Amniotic stem cell (primary cell): ENCODE results near the gene TUT4.

Experiments used
- DNase-seq: peaks from one replicate; lab custom pipeline; 2025; lab: John Stamatoyannopoulos, UW

Gene TUT4

DNA sequence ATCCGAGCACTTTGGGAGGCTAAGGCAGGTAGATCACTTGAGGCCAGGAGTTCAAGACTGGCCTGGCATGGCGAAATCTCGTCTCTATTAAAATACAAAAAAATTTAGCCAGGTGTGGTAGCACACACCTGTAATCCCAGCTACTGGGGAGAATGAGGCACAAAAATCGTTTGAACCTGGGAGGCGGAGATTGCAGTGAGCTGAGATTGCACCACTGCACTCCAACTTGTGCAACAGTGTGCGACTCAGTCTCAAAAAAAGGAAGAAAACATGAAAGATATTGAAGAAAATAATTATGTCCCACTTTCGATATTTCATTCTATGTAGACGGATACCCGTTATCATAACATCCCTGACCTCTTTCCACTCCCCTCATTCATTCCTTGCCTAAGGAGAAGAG lies 19.2 kb downstream of the TUT4 start:
- no peak for DNase-seq

DNA sequence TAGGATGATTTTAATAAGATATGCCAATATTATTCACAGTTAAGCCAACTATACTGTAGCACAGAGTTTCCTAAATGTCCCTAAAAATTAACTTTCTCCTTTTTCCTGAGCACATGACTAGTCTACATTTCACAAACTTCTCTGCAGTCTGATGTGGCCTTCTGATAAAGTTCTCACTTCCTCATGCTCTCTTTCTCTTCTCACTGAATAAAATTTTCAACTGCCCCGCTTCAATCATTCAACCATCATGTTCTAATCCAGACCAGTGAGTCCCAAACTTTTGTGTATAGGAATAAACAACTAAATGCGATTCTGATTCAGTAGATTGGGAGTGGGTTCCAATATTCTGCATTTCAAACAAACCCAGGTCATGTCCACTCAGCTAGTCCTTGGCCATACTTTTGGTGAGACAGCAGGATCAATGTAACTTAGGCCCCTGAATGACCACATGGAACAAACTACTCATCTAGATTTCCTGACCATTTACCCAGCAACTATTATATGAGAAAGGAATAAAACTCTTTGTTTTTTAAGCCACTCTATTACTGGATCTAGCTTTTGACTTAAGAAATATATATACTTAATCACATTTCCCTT lies 20.1 kb downstream of the TUT4 start:
- no peak for DNase-seq

DNA sequence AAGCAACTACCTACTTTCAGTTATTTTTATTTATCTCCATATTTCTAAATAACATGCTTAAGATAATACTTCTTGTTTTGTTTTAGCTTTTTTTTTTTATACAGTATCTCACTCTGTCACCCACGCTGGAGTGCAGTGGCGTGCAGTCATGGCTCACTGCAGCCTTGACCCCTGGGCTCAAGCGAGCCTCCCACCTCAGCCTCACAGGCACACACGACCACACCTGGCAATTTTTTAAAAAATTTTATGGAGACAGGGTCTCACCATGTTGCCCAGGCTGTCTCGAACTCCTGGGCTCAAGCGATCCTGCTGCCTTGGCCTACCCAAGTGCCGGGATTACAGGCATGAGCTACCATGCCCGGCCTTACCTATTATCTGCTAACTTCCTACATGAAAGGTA lies 20.6 kb downstream of the TUT4 start:
- no peak for DNase-seq

DNA sequence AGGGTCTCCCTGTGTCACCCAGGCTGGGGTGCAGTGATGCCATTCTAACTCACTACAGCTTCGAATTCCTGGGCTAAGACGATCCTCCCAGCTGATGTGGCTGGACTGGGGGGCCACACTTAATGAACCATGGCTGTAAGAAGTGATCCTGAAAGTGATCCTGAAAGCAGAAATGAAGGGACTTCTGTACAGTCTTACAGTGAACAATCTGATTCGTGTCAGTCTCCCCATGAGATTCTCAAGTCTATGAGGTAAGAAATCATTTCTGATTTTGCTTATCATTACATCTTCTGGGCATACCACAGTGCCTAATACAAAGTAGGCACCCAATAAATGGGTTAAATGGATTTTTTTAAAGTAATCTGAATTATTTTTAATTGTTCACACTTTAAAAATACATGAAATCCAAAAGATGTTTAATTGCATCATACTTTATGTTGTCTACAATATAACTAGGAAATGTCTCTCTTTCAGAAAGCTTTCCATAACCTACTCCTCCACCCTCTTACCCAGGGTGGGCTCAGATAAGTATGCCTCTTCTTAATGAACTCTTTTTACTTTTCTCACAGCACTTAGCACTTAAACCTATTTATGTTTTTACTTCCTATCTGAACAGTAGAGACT lies 21.5 kb downstream of the TUT4 start:
- DNase-seq: no peak

DNA sequence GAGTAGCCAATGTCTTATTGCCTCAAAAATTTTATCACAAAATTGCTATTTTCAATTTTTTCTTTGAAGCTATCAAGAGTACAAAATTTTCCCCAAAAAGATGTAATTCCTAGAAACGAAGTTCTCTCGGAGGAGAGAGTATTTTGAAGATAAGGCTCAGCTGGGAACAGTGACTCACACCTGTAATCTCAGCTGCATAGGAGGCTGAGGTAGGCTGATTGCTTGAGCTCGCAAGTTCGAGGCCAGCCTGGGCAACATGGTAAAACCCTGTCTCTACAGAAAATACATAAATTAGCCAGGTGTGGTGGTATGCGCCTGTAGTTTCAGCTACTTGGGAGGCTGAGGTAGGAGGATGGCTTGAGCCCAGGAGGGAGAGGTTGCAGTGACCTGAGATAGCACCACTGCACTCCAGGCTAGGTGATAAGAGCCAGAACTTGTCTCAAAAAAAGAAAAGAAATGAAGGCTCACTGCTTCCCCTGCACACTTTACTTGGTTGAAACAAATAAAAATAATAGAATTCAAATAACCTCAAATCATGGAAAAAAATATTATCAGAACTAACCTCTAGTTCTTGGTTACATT lies 22.2 kb downstream of the TUT4 start:
- DNase-seq: no peak

DNA sequence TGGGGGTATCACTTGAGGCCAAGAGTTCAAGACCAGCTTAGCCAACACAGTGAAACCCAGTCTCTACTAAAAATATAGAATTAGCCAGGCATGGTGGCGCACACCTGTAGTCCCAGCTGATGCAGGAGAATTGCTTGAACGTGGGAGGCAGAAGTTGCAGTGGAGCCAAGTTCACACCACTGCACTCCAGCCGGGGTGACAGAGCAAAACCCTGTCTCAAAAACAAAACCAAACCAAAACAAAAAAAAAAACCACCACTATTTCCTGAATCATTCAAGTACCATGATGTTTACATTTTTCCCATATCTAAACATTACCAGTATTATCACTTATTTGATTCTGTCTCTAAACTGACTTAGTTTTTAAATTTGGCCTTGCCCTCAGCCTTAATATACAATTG lies 29.5 kb downstream of the TUT4 start:
- no peak for DNase-seq

DNA sequence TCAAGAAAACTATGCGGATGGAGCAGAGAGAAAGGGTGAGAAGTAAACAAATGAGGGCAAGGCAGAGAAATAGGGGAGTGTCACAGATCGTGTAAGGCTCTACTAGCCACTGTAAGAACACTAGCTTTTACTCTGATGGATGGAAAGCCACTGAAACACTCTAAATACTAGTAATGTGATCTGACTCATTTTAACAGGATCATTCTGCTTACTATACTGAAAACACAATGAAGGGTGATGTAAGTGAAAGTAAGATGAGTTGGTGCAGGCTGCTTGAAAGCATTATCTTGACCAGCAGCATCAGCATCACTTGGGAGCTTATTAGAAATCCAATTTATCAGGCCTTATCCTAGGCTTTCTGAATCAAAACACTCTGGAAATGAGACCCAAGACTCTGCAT lies 32.7 kb downstream of the TUT4 start:
- DNase-seq: no peak

DNA sequence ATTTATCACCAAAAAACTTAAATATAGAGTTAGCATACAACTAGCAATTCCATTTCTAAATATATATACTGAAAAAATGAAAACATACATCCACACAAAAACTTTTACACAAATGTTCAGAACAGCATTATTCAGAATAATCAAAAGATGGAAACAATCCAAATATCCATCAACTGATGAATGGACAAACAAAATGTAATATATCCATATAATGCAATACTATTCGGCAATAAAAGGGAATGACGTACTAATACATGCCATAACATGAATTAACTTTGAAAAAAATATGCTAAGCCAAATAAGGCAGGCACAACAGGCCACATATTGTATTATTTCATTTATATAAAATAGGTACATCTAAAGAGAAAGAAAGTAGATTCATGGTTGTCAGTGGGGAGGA lies 33.9 kb downstream of the TUT4 start:
- DNase-seq: no peak

DNA sequence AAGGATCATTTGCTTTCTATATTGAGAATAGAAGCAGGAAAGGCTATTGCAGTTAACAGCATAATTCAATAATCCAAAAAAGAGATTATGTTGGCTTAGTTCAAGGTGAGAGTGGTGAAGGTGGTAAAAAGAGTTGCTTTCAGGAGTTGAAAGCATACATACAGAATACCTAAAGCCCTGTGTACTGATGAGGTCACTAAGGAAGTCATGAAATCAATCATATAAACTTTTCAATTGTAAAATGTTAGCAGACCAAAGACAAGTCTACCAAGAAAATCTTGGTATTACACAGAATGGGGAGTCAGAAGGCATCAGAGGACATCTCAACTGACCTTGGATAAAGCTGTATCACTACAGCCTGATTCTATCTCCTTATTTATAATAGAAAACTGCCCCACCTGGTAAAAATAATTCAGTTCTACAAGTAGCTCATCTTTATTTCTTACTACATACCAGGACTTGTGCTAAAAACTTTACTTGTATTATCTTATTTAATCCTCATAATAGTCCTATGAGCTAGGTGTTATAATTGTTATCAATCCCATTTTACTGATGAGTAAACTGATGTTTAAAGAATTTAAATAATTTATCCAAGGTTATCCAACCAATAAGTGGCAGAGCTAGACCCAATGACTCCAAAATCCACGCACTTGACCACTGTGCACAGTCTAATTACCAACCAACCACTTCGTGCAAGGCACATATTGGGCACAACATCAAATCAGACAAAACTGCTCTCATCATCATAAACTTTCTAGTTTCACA lies 40.9 kb downstream of the TUT4 start:
- no peak for DNase-seq

DNA sequence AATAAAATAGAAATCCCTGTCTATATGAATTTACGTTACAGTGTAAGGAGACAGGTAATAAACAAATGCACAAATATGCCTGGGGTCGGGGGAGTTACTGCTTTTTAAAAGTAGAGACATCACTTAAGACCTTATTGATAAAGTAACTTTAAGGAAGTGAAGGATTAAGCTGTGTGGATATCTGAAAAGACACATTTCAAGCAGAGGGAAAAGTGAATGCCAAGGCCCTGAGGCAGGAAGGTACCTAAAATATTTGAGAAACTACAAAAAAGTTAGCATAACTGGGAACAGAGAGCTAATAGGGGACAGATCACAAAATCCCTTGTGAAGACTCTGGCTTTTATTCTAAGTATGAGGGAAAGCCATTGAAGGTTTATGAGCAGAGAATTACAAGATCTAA lies 41.5 kb downstream of the TUT4 start:
- DNase-seq: no peak

DNA sequence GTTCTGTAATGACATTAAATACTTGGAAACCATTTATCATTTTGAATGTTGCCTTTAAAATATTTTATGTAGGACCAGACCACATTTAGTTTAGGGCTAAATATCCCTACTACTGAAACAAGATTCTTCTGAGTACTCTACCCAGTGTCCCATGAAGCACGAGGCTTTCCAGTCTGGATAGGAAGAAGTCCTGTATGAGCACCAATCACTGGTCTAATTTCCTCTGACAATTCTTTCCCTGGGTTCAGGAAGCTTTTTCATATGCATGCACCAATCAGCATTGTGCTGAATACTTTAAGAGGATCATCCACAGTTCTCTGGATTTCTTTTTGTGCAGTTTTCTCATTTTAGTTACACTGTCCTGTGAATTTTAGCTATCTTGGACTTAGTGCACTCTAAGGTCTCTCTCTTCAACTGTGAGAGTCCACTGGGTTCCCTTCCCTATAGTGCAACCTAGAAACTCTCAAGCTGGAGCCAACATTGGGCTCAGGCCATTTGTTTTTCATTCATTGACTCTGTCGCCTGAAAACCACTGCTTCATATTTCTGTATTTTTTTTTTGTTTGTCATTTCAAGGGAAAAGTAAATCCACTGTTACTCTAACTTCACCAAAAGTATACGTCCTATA lies 45.9 kb downstream of the TUT4 start:
- DNase-seq: no peak

DNA sequence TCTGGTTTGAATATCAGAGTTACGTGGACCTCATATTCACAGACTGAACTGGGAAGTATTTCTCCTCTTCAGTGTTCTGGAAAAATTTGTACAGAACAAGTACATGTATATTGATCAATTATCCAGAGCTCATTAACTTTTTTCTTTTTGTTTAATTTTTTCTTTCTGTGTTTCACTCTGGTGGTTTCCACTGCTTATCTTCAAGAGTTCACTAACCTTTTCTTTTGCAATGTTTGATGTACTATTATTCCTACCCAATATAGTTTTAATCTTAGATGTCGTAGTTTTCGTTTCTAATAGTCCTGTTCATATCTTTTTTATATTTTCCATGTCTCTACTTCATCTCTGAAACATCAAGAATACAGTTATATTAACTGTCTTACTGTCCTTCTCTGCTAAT lies 46.5 kb downstream of the TUT4 start:
- no peak for DNase-seq

DNA sequence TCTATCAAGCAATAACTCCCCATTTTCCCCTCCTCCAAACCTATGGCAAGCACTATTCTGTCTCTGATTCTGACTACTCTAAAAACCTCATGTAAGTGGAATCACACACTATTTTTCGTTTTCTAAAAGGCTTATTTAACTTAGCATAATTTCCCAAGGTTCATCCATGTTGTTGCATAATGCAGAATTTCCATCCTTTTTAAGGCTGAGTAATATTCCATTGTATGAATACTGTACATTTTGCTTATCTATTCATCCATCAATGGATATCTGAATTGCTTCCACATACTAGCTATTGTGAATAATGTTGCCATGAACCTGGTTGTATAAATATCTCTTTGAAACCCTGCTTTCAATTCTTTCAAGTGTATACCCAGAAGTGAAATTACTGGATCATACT lies 48.2 kb downstream of the TUT4 start:
- DNase-seq: no peak

DNA sequence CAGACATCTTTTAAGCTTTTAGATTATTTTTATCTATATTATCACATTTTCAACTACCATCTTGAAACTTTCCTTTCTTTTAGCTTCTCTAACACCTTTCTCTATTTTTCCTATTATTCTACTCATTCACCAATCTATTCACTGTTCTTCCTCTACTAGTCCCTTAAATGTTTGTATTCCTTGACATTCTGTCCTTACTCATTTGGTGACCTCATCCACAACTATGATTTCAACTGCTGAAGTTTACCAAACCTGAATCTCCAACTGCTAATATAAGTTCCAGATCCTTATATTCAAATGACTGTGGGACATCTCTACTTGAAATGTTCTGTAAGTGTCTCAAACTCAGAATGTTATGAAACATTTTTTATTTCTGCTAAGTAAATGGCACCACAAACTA lies 49.2 kb downstream of the TUT4 start:
- no peak for DNase-seq

DNA sequence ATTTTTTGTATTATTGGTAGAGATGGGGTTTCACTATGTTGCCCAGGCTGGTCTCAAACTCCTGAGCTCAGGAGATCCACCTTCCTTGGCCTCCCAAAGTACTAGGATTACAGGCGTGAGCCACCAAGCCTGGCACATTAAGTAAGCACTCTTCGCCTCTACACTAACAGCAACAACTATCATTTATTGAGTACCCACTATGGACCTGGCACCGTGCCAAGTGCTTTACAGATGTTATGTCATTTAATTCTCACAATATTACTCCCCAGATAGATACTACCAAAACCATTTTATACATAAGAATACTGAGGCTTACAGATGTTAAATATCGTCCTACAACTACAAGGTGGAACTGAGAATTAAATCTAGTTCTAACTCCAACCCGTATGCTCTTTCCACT lies 50.1 kb downstream of the TUT4 start:
- DNase-seq: no peak

DNA sequence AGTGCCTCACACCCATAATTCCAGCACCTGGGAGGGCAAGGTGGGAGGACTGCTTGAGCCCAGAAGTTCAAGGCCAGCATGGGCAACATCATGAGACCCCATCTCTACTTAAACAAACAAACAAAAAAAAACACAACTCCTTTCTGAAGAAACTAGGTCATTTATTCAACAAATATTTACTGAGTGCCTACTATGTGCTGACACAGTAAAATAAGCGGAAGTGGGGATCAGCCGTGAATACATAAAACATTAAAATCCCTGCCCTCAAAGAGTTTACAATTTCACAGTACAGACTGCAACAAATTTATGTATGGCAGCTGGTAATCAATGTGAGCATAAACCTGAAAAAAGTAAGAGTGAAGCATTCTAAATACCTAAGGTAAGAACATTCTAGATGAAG lies 65.3 kb downstream of the TUT4 start:
- DNase-seq: no peak

DNA sequence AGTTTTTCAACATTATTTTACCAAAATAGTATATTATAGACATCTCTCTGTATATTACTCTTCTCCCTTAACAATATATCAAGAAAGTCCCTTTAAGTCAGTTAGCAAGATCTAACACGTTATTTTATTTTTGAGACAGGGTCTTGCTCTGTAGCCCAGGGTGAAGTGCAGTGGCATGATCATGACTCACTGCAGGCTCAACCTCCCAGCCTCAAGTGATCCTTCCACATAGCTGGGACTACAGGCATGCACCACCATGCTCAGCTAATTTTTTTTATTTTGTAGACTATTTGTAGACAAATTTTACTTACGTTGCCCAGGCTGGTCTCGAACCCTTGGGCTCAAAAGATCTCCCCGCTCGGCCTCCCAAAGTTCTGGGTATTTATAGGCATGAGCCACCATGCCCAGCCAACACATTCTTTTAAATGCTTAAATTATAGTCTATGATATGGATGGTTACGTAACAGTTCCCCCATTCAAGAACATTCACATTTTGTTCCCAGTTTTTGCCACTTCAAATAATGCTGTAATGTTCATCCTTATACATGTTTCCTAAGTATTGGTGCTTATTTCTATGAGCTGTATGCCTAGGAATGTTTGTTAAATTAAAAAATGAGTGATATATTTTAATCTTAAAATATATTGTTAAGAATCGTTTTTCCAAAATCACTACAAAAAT lies 70.4 kb downstream of the TUT4 start:
- DNase-seq: no peak

DNA sequence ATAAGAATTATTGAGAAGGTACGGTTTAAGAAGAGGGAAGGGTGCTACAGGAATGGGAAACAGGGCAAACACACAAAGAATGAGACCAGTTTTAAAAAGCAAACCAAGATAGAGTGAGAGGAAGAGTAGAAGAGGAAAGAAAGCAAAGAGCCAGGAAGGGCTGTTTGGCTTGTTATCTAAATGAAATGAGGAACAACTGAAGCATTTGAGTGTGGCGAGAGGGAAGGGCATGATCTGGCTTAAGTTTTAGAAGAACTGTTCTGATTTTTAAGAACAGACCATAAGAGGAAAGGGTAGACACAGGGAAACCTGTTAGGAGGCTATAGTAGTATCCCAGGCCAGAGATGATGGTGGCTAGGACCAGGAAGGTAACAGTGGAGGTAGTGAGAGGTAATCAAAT lies 73.8 kb downstream of the TUT4 start:
- no peak for DNase-seq

DNA sequence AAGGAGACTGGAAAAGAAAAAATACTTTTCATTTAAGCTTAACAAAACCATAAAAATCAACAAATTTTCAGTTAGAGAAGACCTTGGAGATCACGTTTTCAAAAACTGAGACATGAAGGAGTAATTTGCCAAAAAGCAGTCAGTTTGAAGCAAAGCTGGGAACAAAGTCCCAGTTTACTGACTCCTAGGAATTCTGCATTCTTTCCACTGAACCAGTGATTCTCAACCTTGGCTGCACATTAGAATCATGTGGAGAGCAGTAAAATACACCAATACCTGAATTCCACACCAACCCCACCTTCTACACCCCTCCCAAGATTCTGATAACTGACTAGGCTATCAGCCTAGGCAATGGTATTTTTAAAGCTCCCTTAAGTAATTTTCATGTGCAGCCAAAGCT lies 75.0 kb downstream of the TUT4 start:
- no peak for DNase-seq

DNA sequence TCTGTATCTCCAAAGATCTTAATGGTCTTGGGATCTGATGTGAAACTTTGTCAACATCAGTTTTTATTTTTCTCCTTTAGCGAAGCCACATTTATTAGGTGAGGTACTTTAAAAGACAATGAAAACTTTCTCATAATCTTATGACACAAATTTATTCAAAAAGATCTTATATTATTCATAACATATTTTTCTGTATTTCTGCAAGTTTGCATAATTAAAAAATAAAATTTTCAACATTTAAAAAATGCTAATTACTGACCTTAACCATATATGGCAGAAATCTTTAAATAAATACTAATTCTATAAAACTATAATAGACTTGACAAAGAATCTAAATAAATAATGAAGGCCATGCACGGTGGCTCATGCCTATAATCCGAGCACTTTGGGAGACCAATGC lies 75.9 kb downstream of the TUT4 start:
- DNase-seq: no peak

DNA sequence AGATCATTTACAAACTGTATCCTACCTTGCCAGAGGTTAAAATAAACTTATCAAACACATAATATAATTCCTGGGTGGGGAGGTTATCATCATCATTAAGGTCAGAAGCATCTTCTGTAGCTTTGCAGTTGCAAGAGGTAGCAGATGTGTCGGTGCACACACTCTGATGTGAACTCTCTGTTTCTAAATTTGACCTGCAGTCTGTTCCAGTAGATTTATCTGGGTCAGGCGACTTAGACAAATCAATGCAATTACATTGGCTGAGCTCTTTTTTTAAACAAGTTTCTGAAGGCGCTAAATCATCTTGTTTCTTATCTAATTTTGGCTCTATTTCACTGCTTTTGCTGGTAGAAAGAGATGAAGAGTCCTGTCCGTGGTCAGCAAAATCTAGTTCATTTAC lies 78.1 kb downstream of the TUT4 start:
- DNase-seq: no peak

DNA sequence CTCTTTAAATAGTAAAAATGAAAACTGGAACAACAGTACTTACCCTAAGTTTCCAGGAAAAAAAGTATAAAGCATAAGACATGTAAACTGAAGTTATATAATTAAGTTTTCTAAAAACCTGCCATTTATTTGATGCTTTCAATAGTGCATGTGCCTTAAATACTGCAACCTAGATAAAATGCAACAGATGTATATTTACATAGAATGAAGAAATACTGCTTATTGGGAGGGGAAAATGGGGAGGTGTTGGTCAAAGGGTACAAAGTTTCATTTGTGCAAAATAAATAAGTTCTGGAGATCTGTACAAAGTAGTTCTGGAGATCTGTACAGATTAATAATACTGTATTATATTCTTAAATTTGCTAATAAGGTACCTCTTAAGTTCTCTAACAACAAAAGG lies 79.9 kb downstream of the TUT4 start:
- DNase-seq: no peak
